ENCODE data around the gene PER2. TPM values are rescaled to one million over a fixed set of nuclear protein-coding genes. Genes with fewer than 3 reads are reported as not detected.
"Not testable (repeated sequence)": the region's sequence is repeated elsewhere in the genome, so short reads cannot be mapped to it uniquely, and the experiment has no call there.

Gene PER2
- total RNA-seq, 1 donor from 2014 or later, result 13.0 TPM

GRCh38 chr2:238314576-238314975 is 26.2 kb upstream of the PER2 start:
- intact Hi-C loops (cut with DNase I), result no loop called here
- no peak for DNase-seq (ENCODE audit: low spot score)

DNA sequence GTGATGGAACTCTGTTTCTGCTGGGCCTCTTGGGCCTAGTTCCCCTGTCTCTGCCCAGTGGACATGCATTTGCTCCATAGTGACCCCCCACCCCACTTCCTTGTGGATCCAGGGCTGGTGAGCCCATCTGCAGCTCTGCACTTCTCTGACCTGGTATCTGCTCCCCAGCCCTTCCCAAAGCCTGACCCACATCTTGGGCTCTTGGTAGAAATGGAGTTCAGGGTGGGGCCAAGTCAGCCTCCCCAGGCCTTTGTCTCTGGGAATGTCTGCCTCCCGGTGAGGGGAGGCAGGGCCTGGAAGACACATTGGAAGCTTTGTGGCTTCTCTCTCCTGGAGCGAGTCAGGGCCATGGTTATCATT is 25.6 kb upstream of the PER2 start:
- DNase-seq (ENCODE audit: low spot score), result no peak
- intact Hi-C loops (cut with DNase I), result no loop called here

- intact Hi-C loops (cut with DNase I), result no loop called here
Observed at GRCh38 chr2:238313289-238313990, 25.0 kb upstream of the PER2 start.

GRCh38 chr2:238310721-238311120 is 22.3 kb upstream of the PER2 start:
- intact Hi-C loops (cut with DNase I), result not testable (repeated sequence)

More at GRCh38 chr2:238313289-238313990, 25.0 kb upstream of the PER2 start:
- DNase-seq (ENCODE audit: low spot score), result no peak

DNA sequence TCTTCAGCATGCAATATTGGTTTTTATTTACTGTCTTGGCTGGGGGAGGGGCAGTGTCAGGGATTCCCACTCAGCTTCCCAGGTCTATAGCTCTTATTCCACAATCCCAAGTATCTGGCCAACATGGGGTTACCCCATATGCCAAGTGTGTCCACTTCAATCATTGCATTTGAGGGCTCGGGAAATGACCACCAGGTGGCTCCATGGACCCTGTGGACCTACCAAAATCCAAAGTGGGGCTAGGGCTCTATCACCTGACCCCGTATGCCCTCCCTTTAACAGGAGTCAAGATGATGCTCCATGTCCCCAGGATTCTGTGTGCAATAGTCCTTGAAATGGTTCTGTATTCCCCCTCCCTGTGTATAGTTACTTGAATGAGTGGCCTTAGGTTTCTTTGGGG is 19.8 kb upstream of the PER2 start:
- no peak for DNase-seq (ENCODE audit: low spot score)
- intact Hi-C loops (cut with DNase I), result no loop called here

More at GRCh38 chr2:238310721-238311120, 22.3 kb upstream of the PER2 start:
- DNase-seq (ENCODE audit: low spot score), result not testable (repeated sequence)

DNA sequence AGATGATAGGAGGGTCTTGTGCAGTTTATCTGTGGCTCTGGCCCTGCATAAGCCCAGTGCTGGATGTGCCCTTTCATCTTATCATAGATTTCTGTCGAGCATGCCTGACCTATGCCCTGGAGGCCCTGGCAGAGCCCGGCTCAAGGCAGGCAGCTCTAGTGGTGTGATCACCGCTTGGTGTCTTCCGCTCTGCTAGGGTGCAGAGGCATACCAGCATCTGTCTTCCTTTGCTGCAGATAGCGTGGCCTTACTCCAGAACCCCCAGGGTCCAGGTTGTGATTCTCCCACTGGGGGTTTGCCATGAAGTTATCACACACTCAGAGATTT is 18.2 kb upstream of the PER2 start:
- DNase-seq (ENCODE audit: low spot score), result no peak
- intact Hi-C loops (cut with DNase I), result no loop called here

GRCh38 chr2:238305965-238306671 is 17.7 kb upstream of the PER2 start:
- no peak for DNase-seq (ENCODE audit: low spot score)
- intact Hi-C loops (cut with DNase I), result no loop called here

- intact Hi-C loops (cut with DNase I), result no loop called here
- no peak for DNase-seq (ENCODE audit: low spot score)
Observed at GRCh38 chr2:238305092-238305862, 16.9 kb upstream of the PER2 start.

DNA sequence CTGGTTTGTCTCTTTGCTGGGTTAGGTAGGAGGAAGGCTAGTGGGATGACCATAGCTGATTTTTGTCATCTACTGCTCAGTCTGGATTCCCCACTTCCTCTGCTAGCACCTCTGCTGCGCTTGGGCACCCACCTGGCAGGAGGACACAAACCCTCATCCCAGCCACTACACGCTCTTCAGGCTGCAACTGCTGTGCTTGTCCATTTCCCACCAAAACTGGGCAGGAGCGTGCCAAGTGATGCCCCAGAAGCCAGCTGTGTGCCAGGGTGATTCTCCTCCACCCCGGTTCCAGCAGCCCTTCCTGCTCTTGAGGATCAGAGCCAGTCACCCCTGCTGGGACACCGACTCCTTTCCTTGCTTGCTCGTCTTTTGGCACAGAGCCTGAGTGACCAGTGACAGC is 15.7 kb upstream of the PER2 start:
- DNase-seq (ENCODE audit: low spot score), result no peak
- intact Hi-C loops (cut with DNase I), result no loop called here

DNA sequence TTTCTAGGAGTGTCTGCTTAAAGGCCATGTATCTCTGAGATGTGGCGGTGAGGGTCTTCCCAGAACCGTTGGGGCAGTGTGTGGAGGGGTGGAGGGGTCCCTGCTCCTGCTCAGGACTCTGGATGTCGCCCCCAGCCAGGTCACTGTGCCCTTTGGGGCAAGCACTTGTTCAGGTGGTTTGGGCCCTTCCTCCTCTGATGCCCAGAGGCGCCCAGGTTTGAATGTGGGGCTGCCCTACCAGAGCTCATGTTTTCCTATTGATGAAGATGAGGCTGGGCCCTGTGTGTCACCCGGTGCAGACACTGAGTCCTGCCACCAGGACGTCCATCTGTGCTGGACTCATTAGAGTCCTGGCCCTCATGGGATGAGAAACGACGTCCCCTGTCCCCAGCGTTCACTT is 14.3 kb upstream of the PER2 start:
- intact Hi-C loops (cut with DNase I), result no loop called here
- no peak for DNase-seq (ENCODE audit: low spot score)

GRCh38 chr2:238302087-238302486 is 13.7 kb upstream of the PER2 start:
- DNase-seq (ENCODE audit: low spot score), result no peak
- intact Hi-C loops (cut with DNase I), result no loop called here

DNA sequence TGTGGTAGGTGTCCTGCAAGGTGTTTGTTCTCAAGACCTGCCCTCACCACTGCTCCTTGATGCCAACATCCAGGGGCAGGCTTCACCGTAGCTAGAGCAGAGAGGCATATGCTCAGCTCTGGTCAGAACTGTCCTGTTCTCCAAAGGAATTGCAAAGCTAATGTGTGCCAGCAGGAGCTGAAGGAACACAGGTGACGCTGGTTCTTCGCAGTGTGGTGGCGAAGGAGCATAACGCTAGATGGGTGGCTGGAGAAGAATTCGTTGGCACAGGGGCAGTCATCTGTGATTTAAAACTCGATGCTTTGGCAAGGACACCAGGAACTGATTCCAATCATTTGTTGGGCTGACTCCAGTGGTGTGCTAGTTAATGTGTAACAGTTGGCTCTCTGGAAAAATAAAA is 11.4 kb upstream of the PER2 start:
- intact Hi-C loops (cut with DNase I), result no loop called here
- no peak for DNase-seq (ENCODE audit: low spot score)

DNA sequence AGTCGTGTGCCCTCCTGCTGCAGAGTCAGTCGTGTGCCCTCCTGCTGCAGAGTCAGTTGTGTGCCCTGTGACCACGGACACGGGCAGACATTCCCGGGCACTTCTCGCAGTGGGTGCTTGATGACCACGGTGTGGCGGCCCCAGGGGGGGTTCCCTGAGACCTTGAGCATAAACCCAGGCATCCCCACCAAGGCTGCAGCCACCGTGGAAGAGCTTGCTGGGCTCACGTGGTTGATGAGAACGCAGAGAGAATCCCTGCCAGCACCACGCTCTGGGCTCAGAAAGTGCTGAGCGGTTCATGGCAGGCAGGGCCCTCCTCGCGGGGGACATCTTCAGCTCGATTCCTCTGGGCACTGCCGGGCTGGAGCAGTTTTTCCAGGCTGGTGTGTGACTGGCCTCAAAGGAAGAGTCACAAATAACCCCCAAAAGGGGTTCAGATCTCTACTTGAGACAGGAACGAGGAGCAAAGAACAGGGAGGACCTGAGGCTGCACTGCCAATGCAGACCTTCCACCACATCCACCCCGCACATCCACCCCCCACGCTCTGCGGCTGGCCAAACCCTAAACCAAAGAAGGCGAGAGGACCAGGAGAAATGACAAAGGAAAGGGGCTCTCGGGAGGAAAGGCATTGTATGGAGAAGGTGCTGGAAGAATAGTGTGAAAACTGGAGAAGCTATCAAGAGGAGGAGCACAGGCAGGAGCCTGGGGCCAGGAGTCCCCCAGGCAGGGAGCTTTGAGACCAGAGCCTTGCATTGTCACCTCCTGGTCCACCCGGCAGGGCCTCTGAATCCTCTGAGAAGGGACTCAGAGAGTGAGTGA is 8.4 kb upstream of the PER2 start:
- DNase-seq (ENCODE audit: low spot score), result no peak
- intact Hi-C loops (cut with DNase I), result no loop called here

GRCh38 chr2:238295144-238296112 is 7.0 kb upstream of the PER2 start:
- intact Hi-C loops (cut with DNase I), result no loop called here
- DNase-seq (ENCODE audit: low spot score), result no peak

DNA sequence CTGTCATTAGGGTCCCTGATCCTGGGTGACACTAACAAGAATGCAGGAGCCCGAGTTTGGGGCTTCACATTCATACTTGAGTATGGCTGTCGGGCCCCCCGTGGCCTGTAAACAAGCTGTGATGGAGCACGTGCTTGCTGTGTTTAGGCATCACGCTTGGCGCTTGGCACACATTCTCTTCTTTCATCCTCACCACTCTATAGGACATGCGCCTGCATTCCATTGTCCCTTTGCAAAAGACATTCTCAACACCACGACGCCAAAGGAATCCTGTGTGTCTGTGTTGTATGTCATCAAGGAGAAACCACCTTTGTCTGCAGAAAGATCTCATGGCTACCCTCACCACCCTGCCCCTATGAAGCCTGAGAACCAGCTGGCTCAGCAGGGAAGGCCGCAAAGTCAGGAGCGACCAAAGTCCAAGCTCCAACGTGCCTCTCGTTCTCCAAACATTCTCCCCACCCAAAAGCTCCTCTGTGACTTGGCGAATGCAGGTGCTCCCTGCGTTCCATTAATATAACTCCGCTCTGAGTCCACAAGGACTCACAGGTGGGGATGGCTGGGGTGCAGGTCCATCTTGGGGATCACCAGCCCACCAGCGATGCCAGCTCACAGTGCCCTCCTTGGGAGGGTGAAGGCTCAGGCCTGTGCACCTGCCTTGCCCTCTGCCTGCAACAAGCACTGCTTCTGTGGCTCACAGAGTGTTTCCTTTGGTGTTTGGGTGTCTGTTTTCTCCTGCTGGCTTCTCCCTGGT is 6.2 kb upstream of the PER2 start:
- no peak for DNase-seq (ENCODE audit: low spot score)
- intact Hi-C loops (cut with DNase I), result no loop called here

DNA sequence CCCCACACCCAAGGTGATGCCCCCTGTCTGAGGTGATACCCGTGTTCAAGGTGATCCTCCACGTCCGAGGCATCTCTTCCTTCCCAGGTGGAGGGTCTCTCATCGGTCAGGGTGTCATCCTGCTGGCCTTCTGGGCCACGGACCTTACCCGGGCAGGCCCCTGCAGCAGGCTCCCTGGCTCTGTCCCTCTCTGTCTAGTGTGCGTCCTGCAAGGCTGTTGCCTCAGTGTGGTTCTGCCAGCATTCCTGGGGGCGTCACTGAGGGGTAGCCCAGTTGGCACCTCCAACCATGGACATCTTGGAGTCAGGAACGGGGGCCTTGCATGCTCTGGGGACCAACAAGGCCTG is 5.6 kb upstream of the PER2 start:
- intact Hi-C loops (cut with DNase I), result no loop called here
- peak; percentile 61 for DNase-seq (ENCODE audit: low spot score)

DNA sequence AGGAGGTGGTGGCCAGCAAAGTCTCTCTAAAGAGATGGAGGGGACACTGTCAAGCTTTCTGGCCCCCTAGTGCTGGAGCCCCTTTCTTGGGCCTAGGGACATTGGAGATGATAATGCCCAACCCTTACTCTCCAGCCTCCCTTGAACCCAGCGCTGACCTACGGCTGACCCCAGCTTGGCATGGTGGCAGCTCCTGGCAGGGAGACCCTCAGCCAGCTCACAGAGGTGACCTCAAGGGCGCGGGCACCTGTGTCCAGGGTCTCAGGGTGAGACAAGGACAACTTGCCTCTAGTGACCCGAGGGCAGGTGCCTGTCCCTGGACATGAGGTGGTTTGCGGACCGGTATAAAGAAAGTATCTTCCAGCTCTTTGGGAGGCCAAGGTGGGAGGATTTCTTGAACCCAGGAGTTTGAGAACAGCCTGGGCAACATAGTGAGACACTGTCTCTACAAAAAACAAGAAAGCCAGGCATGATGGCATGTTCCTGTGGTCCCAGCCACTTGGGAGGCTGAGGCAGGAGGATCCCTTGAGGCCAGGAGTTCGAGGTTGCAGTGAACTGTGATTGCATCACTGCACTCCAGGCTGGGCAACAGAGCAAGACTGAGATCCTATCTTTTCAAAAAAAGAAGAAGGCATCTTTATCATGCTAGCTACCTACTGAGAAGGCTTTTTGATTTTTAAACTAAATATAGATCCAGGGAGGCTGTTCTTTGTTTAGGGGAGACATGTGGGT is 3.3 kb upstream of the PER2 start:
- DNase-seq (ENCODE audit: low spot score), result no peak
- intact Hi-C loops (cut with DNase I), result no loop called here
